Neural cell (in vitro differentiated cells): ENCODE results near the gene PTGER3. TPM values are rescaled to one million over a fixed set of nuclear protein-coding genes. Genes with fewer than 3 reads are reported as not detected.

Experiments used
- H2AFZ ChIP-seq: fragments of 200-600, 300-800 bp; sonication (generic), shearing (Covaris generic); 2 replicates; pipeline ENCODE4 v1.6.0; 2014; ENCODE audit warnings: low read depth, mild to moderate bottlenecking, antibody characterized with exemption, low read length, moderate library complexity
- H3F3A ChIP-seq: fragments of 200-600 bp; shearing (Covaris generic); 2 replicates; pipeline ENCODE4 v1.6.1; 2016; ENCODE audit warnings: mild to moderate bottlenecking, moderate library complexity, mixed read lengths, antibody characterized with exemption, low read length; ENCODE audit not compliant: insufficient read depth, poor library complexity, severe bottlenecking
- H3K27ac ChIP-seq: fragments of 200-600, 300-800 bp; sonication (generic), shearing (Covaris generic); 2 replicates; pipeline ENCODE4 v1.5.1; 2014; ENCODE audit warnings: mild to moderate bottlenecking, low read length, moderate library complexity
- H3K27me3 ChIP-seq: fragments of 300-800, 200-600 bp; sonication (generic), shearing (Covaris generic); 2 replicates; pipeline ENCODE4 v1.6.0; 2014; ENCODE audit warnings: mild to moderate bottlenecking, low read depth, low read length, moderate library complexity; ENCODE audit not compliant: insufficient read depth
- H3K36me3 ChIP-seq: fragments of 300-800, 200-600 bp; sonication (generic), shearing (Covaris generic); 2 replicates; pipeline ENCODE4 v1.5.1; 2014; ENCODE audit warnings: mild to moderate bottlenecking, antibody characterized with exemption, low read length, moderate library complexity; ENCODE audit not compliant: insufficient read depth
- H3K4me2 ChIP-seq: fragments of 300-800, 200-600 bp; sonication (generic), shearing (Covaris generic); 2 replicates; pipeline ENCODE4 v1.6.0; 2014; ENCODE audit warnings: mild to moderate bottlenecking, low read length
- H3K4me3 ChIP-seq: fragments of 300-800, 200-600 bp; sonication (generic), shearing (Covaris generic); 2 replicates; pipeline ENCODE4 v1.5.1; 2014; ENCODE audit warnings: mild to moderate bottlenecking, low read length, moderate library complexity
- H3K79me2 ChIP-seq: fragments of 200-600 bp; shearing (Covaris generic); replicated peaks from 2 replicates; pipeline ENCODE4 v1.6.0; 2014; ENCODE audit warnings: mild to moderate bottlenecking, low read length, moderate library complexity; ENCODE audit not compliant: insufficient read depth
- H3K9ac ChIP-seq: fragments of 300-800, 200-600 bp; sonication (generic), shearing (Covaris generic); 2 replicates; pipeline ENCODE4 v1.6.1; 2016; ENCODE audit warnings: mild to moderate bottlenecking, low read length, mixed read lengths
- H3K9me2 ChIP-seq: fragments of 200-600 bp; shearing (Covaris generic); 2 replicates; pipeline ENCODE4 v1.6.1; 2016; ENCODE audit warnings: mild to moderate bottlenecking, low read length, mixed read lengths; ENCODE audit not compliant: insufficient read depth
- H3K9me3 ChIP-seq: fragments of 200-600, 300-800 bp; sonication (generic), shearing (Covaris generic); 2 replicates; pipeline ENCODE4 v1.6.1; 2016; ENCODE audit warnings: mild to moderate bottlenecking, mixed run types, low read length, moderate library complexity, mixed read lengths
- H4K20me1 ChIP-seq: fragments of 200-600 bp; shearing (Covaris generic); 2 replicates; pipeline ENCODE4 v1.6.1; 2016; ENCODE audit warnings: mild to moderate bottlenecking, mixed run types; ENCODE audit not compliant: insufficient read depth
- EP300 ChIP-seq: fragments of 450-650 bp; conservative IDR thresholded peaks from 2 replicates; pipeline ENCODE4 v1.6.1; 2014; ENCODE audit warnings: antibody characterized with exemption, mild to moderate bottlenecking, moderate library complexity; ENCODE audit not compliant: poor library complexity, severe bottlenecking
- EZH2 ChIP-seq: fragments of 200-600, 300-800 bp; shearing (Covaris generic), sonication (generic); IDR thresholded peaks from 2 replicates; pipeline ENCODE4 v1.6.1; 2014; ENCODE audit warnings: antibody characterized with exemption, low read length, borderline replicate concordance, mild to moderate bottlenecking; ENCODE audit not compliant: insufficient read depth, poor library complexity, severe bottlenecking
- MXI1 ChIP-seq: fragments of 450-650 bp; conservative IDR thresholded peaks from 2 replicates; pipeline ENCODE4 v1.6.1; 2014; ENCODE audit warnings: antibody characterized with exemption, mild to moderate bottlenecking; ENCODE audit not compliant: poor library complexity, severe bottlenecking
- POLR2AphosphoS5 ChIP-seq: IDR thresholded peaks from 2 replicates; pipeline ENCODE4 v1.6.1; 2012
- RAD21 ChIP-seq: fragments of 450-650 bp; conservative IDR thresholded peaks from 2 replicates; pipeline ENCODE4 v1.6.1; 2014; ENCODE audit warnings: antibody characterized with exemption, mild to moderate bottlenecking, moderate library complexity
- SMC3 ChIP-seq: fragments of 450-650 bp; conservative IDR thresholded peaks from 2 replicates; pipeline ENCODE4 v1.6.1; 2014; ENCODE audit warnings: antibody characterized with exemption, mild to moderate bottlenecking, moderate library complexity; ENCODE audit not compliant: poor library complexity
- TAF1 ChIP-seq: IDR thresholded peaks from 2 replicates; pipeline ENCODE4 v1.6.1; 2012; ENCODE audit warnings: low read depth
- polyA plus RNA-seq: library from polyadenylated mRNA; depleted of rRNA; stranded (reverse); fragments of >200 nt; gene quantifications from 2 replicates; pipeline ENCODE4 v1.2.3, GENCODE V29; 2014
- TF ChIP-seq, protein P1 (sequence below): fragments of 450-650 bp; IDR thresholded peaks from 2 replicates; pipeline ENCODE4 v1.5.1; 2014; ENCODE audit warnings: antibody characterized with exemption, mild to moderate bottlenecking, moderate library complexity; ENCODE audit not compliant: poor library complexity, severe bottlenecking
- TF ChIP-seq, protein P2 (sequence below): IDR thresholded peaks from 2 replicates; pipeline ENCODE4 v1.6.1; 2012; ENCODE audit warnings: borderline replicate concordance

PTGER3 gene
- polyA plus RNA-seq, 1 donor from 2014 or later = 1.7 TPM

DNA sequence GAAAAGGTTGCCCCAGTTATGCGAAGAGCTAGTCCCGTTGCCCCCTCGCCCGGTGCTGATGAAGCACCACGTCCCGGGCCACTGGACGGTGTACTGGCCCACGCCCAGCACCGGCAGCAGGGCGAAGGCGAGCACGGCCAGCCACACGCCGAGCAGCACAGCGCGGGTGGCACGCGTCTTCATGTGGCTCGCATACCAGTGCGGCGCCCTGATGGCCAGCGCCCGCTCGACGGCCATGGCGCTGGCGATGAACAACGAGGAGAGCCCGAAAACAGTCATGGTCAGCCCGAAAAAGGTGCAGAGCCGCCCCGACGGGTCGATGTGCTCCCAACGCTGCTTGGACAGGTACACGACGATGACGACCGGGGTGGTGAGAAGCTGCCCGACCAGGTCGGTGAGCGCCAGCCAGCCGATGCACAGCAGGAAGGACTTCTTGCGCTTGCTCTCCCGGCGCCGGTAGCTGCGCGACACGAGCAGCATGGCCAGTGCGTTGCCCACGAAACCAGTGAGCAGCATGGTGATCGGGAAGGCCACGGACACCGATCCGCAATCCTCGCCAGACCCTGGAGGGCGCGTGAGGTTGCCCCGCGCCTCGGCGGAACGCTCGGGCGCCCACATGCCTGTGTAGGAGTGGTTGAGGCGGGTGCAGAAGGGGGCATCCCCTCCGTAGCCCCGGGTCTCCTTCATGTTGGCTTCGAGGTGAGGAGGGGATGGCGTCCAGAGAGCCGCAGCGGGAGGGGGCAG lies 553 bp downstream of the PTGER3 start:
- TF ChIP-seq SMC3 (peak; percentile 17), EP300 (no peak)
- peak overlapping the region; percentile 23 for H3K9ac ChIP-seq
- peaks cover 33% of the 10 kb centered on the region for H3K27me3 ChIP-seq

GRCh38 chr1:71045463-71046028 lies 2.1 kb downstream of the PTGER3 start:
- TF ChIP-seq MXI1 (no peak), TAF1 (no peak), EZH2 (no peak)
- peaks cover 33% of the 10 kb centered on the region for H3K27me3 ChIP-seq
- no peak overlapping the region for H3K9ac ChIP-seq
- no peak overlapping the region for H2AFZ ChIP-seq
- H3K9me3 ChIP-seq = no peaks in the 10 kb centered on the region
- H3K9me2 ChIP-seq = no peaks in the 10 kb centered on the region
- H3F3A ChIP-seq = no peaks in the 10 kb centered on the region
- no peak overlapping the region for H3K27ac ChIP-seq
- no peaks in the 10 kb centered on the region for H3K79me2 ChIP-seq
- no peaks in the 10 kb centered on the region for H3K36me3 ChIP-seq
- no peaks in the 10 kb centered on the region for H4K20me1 ChIP-seq
- H3K4me2 ChIP-seq = no peak overlapping the region
- no peak overlapping the region for H3K4me3 ChIP-seq

More for the DNA sequence above, 553 bp downstream of the PTGER3 start:
- Histone ChIP-seq H3F3A (no peaks in the 10 kb centered on the region), H3K27ac (no peak overlapping the region), H3K9me2 (no peaks in the 10 kb centered on the region), H3K4me2 (no peak overlapping the region), H3K9me3 (no peaks in the 10 kb centered on the region), H2AFZ (no peak overlapping the region), H3K4me3 (peak overlapping the region; percentile 70), H3K36me3 (no peaks in the 10 kb centered on the region), H3K79me2 (no peaks in the 10 kb centered on the region), H4K20me1 (no peaks in the 10 kb centered on the region)

- H3K36me3 ChIP-seq = no peaks in the 10 kb centered on the region
- no peak overlapping the region for H3K4me2 ChIP-seq
- H3F3A ChIP-seq = no peaks in the 10 kb centered on the region
- no peaks in the 10 kb centered on the region for H3K9me2 ChIP-seq
- H3K79me2 ChIP-seq = no peaks in the 10 kb centered on the region
- H2AFZ ChIP-seq = no peak overlapping the region
- H3K27me3 ChIP-seq = peaks cover 33% of the 10 kb centered on the region
- H4K20me1 ChIP-seq = no peaks in the 10 kb centered on the region
- H3K27ac ChIP-seq = no peak overlapping the region
- H3K9ac ChIP-seq = no peak overlapping the region
- TF ChIP-seq EP300 (no peak), EZH2 (no peak), TAF1 (no peak), POLR2AphosphoS5 (no peak), SMC3 (no peak), RAD21 (no peak), MXI1 (no peak)
- TF ChIP-seq, protein P1, sequence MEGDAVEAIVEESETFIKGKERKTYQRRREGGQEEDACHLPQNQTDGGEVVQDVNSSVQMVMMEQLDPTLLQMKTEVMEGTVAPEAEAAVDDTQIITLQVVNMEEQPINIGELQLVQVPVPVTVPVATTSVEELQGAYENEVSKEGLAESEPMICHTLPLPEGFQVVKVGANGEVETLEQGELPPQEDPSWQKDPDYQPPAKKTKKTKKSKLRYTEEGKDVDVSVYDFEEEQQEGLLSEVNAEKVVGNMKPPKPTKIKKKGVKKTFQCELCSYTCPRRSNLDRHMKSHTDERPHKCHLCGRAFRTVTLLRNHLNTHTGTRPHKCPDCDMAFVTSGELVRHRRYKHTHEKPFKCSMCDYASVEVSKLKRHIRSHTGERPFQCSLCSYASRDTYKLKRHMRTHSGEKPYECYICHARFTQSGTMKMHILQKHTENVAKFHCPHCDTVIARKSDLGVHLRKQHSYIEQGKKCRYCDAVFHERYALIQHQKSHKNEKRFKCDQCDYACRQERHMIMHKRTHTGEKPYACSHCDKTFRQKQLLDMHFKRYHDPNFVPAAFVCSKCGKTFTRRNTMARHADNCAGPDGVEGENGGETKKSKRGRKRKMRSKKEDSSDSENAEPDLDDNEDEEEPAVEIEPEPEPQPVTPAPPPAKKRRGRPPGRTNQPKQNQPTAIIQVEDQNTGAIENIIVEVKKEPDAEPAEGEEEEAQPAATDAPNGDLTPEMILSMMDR = no peak
- TF ChIP-seq, protein P2, sequence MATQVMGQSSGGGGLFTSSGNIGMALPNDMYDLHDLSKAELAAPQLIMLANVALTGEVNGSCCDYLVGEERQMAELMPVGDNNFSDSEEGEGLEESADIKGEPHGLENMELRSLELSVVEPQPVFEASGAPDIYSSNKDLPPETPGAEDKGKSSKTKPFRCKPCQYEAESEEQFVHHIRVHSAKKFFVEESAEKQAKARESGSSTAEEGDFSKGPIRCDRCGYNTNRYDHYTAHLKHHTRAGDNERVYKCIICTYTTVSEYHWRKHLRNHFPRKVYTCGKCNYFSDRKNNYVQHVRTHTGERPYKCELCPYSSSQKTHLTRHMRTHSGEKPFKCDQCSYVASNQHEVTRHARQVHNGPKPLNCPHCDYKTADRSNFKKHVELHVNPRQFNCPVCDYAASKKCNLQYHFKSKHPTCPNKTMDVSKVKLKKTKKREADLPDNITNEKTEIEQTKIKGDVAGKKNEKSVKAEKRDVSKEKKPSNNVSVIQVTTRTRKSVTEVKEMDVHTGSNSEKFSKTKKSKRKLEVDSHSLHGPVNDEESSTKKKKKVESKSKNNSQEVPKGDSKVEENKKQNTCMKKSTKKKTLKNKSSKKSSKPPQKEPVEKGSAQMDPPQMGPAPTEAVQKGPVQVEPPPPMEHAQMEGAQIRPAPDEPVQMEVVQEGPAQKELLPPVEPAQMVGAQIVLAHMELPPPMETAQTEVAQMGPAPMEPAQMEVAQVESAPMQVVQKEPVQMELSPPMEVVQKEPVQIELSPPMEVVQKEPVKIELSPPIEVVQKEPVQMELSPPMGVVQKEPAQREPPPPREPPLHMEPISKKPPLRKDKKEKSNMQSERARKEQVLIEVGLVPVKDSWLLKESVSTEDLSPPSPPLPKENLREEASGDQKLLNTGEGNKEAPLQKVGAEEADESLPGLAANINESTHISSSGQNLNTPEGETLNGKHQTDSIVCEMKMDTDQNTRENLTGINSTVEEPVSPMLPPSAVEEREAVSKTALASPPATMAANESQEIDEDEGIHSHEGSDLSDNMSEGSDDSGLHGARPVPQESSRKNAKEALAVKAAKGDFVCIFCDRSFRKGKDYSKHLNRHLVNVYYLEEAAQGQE = no peak
- no peaks in the 10 kb centered on the region for H3K9me3 ChIP-seq
- no peak overlapping the region for H3K4me3 ChIP-seq
Measured at GRCh38 chr1:71044833-71045232, 2.8 kb downstream of the PTGER3 start.
